Measurements from ENCODE around the gene ZNG1A. TPM values are rescaled to one million over a fixed set of nuclear protein-coding genes. Genes with fewer than 3 reads are reported as not detected.

The ZNG1A gene
- total and polyA plus RNA-seq, 2 donors (not counting 1 experiment from before 2014, with no cell fraction given): 14.0 to 59.9 TPM

- WGBS (ENCODE audit: insufficient coverage): 43% methylated on average over 2 of the region's 6 CpGs
- Histone ChIP-seq H3K79me2 (ENCODE audit: control insufficient read depth, insufficient read depth, low read length) (peaks cover 52% of the 10 kb centered on the region), H2AFZ (ENCODE audit: insufficient read depth, low read depth, low read length, poor library complexity, severe bottlenecking) (peak overlapping the region; percentile 92), H3K4me1 (ENCODE audit: control insufficient read depth in 2 of 2, insufficient read depth in 2 of 2, low read length in 2 of 2) (peaks cover 30 to 43% of the 10 kb centered on the region in 2 donors), H3K36me3 (replicated peaks in 1 of 2; ENCODE audit: control extremely low read depth in 1 of 2, control insufficient read depth in 1 of 2, extremely low read depth in 1 of 2, insufficient read depth in 2 of 2, low read length in 1 of 2) (no peaks in the 10 kb centered on the region), H3K4me2 (replicated peaks; ENCODE audit: low read depth, low read length, poor library complexity, severe bottlenecking) (peak overlapping the region; percentile 95), H3K27ac (ENCODE audit: low read length in 2 of 2) (peak overlapping the region; percentile 61 to 90), H3K9me3 (ENCODE audit: control extremely low read depth in 1 of 3, control insufficient read depth in 2 of 3, insufficient read depth in 1 of 3, low read length in 2 of 3) (no peaks in the 10 kb centered on the region), H4K20me1 (ENCODE audit: control insufficient read depth, insufficient read depth, low read length, poor library complexity, severe bottlenecking) (no peaks in the 10 kb centered on the region), H3K9ac (ENCODE audit: low read length) (peak overlapping the region; percentile 83), H3K4me3 (ENCODE audit: control extremely low read depth in 1 of 5, extremely low read depth in 1 of 5, insufficient read depth in 1 of 5, low read depth in 2 of 5, low read length in 4 of 5) (peak overlapping the region; percentile 67 to 93 (median 79)), H3K27me3 (replicated peaks in 1 of 4; ENCODE audit: control extremely low read depth in 1 of 4, control insufficient read depth in 3 of 4, insufficient read depth in 4 of 4, low read length in 3 of 4) (no peaks in the 10 kb centered on the region)
- no peak for ATAC-seq (ENCODE audit: low read depth)
- H3K9me3 Mint-ChIP-seq (ENCODE audit: insufficient read depth): no peaks in the 10 kb centered on the region
- no peaks in the 10 kb centered on the region for H3K27me3 Mint-ChIP-seq
- peaks cover 48% of the 10 kb centered on the region for H3K4me1 Mint-ChIP-seq
- peak overlapping the region; percentile 97 for H3K27ac Mint-ChIP-seq
- no peak for DNase-seq
- ChIA-PET POLR2A (interaction anchor here (0.7 to 2.2 kb wide), 4 partner anchors 42 to 82 kb away, joined by 4 to 10 read pairs (median 6); no protein-coding TSS in a partner anchor), CTCF (interaction anchor here (0.5 to 3.4 kb wide), 10 partner anchors 8 to 350 kb away, joined by 3 to 27 read pairs (median 6); no protein-coding TSS in a partner anchor)
- no peak for TF ChIP-seq CTCF (IDR thresholded peaks at IDR 0.05)
- no peak for TF ChIP-seq EZH2 (IDR thresholded peaks at IDR 0.05; ENCODE audit: borderline replicate concordance, insufficient read depth, low read depth, low read length, poor library complexity, severe bottlenecking)
- intact Hi-C loops (cut with micrococcal nuclease): no loop called here
- peak overlapping the region; percentile 94 for H3K4me3 Mint-ChIP-seq
Measured at GRCh38 chr9:215631-216155, 36.8 kb upstream of the ZNG1A start.
